Measurements from ENCODE around the gene MYDGF. TPM values are rescaled to one million over a fixed set of nuclear protein-coding genes. Genes with fewer than 3 reads are reported as not detected.
A peak's percentile ranks its signal among the peaks of the same experiment; 100 is the strongest.

Gene MYDGF
- total RNA-seq, 2 experiments from 2014 or later, result 73.3 to 77.3 TPM

GRCh38 chr19:4645718-4646117 lies 24.4 kb downstream of the MYDGF start:
- Histone ChIP-seq H4K20me1 (ENCODE audit: insufficient read depth, low read length) (no peaks in the 10 kb centered on the region), H2AFZ (ENCODE audit: low read length) (no peak overlapping the region), H3K36me3 (ENCODE audit: insufficient read depth, low read length) (peaks cover 8% of the 10 kb centered on the region; the same call in 1 of the 2 replicates), H3K79me2 (ENCODE audit: insufficient read depth, low read depth, low read length) (peaks cover 4% of the 10 kb centered on the region; the same call in 1 of the 2 replicates), H3K27ac (ENCODE audit: low read depth, low read length, poor library complexity, severe bottlenecking) (no peak overlapping the region), H3K4me3 (ENCODE audit: low read depth, low read length, poor library complexity, severe bottlenecking) (no peak overlapping the region), H3K4me1 (ENCODE audit: insufficient read depth, low read length, poor library complexity, severe bottlenecking) (peaks cover 18% of the 10 kb centered on the region), H3K4me2 (ENCODE audit: low read length) (no peak overlapping the region), H3K9me3 (ENCODE audit: low read length) (no peaks in the 10 kb centered on the region), H3K9me2 (ENCODE audit: insufficient read depth, low read length) (no peaks in the 10 kb centered on the region)
- intact Hi-C loops (cut with micrococcal nuclease; ENCODE audit: unreplicated experiment), result no loop called here
- ChIA-PET CTCF (ENCODE audit: unreplicated experiment) (no interaction called here), POLR2A (no interaction called here)
- no TSS peak for BruUV-seq (replicated peaks)
- TF ChIP-seq, protein P1, sequence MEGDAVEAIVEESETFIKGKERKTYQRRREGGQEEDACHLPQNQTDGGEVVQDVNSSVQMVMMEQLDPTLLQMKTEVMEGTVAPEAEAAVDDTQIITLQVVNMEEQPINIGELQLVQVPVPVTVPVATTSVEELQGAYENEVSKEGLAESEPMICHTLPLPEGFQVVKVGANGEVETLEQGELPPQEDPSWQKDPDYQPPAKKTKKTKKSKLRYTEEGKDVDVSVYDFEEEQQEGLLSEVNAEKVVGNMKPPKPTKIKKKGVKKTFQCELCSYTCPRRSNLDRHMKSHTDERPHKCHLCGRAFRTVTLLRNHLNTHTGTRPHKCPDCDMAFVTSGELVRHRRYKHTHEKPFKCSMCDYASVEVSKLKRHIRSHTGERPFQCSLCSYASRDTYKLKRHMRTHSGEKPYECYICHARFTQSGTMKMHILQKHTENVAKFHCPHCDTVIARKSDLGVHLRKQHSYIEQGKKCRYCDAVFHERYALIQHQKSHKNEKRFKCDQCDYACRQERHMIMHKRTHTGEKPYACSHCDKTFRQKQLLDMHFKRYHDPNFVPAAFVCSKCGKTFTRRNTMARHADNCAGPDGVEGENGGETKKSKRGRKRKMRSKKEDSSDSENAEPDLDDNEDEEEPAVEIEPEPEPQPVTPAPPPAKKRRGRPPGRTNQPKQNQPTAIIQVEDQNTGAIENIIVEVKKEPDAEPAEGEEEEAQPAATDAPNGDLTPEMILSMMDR (conservative IDR thresholded peaks at IDR 0.05; ENCODE audit: low read length), result no peak
- TF ChIP-seq EZH2phosphoT487 (IDR thresholded peaks at IDR 0.05; ENCODE audit: borderline replicate concordance, low read depth, low read length), result no peak
- DNase-seq (ENCODE audit: low spot score), result no peak

DNA sequence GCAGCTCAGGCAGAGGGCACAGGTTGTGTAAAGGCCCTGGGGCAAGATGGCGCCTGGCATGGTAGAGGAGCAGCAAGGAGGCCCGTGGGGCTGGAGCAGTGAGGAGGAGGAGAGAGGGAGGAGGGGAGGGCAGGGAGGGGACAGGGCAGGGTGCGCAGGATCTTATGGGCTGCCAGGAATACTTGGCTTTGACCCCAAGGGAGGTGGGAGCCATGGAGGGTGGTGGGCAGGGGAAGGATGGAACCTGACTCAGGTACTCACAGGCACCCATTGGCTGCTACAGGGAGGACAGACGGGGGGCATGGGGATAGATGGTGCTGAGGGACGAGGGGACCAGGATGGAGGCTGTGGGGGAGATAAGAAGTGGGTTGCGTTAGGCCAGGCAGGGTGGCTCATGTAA lies 27.5 kb downstream of the MYDGF start:
- Histone ChIP-seq H3K9me3 (ENCODE audit: low read length) (no peaks in the 10 kb centered on the region), H3K36me3 (ENCODE audit: insufficient read depth, low read length) (no peaks in the 10 kb centered on the region), H2AFZ (ENCODE audit: low read length) (no peak overlapping the region), H3K4me3 (ENCODE audit: low read depth, low read length, poor library complexity, severe bottlenecking) (no peak overlapping the region), H3K4me2 (ENCODE audit: low read length) (no peak overlapping the region), H4K20me1 (ENCODE audit: insufficient read depth, low read length) (no peaks in the 10 kb centered on the region), H3K79me2 (ENCODE audit: insufficient read depth, low read depth, low read length) (peaks cover 17% of the 10 kb centered on the region; the same call in 1 of the 2 replicates), H3K4me1 (ENCODE audit: insufficient read depth, low read length, poor library complexity, severe bottlenecking) (peaks cover 24% of the 10 kb centered on the region), H3K27ac (ENCODE audit: low read depth, low read length, poor library complexity, severe bottlenecking) (no peak overlapping the region), H3K9me2 (ENCODE audit: insufficient read depth, low read length) (no peaks in the 10 kb centered on the region)
- intact Hi-C loops (cut with micrococcal nuclease; ENCODE audit: unreplicated experiment), result no loop called here
- CTCF ChIA-PET (ENCODE audit: unreplicated experiment), result interaction anchor here (0.6 kb wide), 1 partner anchor 8 kb away, joined by 3 read pairs; no protein-coding TSS in a partner anchor
- no TSS peak for BruUV-seq (replicated peaks)
- POLR2A ChIA-PET, result no interaction called here
- DNase-seq (ENCODE audit: low spot score), result no peak
- TF ChIP-seq, protein P1 (conservative IDR thresholded peaks at IDR 0.05; ENCODE audit: low read length), result no peak

- no peaks in the 10 kb centered on the region for H3K36me3 ChIP-seq (ENCODE audit: insufficient read depth, low read length)
- DNase-seq (ENCODE audit: low spot score), result no peak
- H2AFZ ChIP-seq (ENCODE audit: low read length), result no peak overlapping the region
- BruUV-seq (replicated peaks), result no TSS peak
- peaks cover 17% of the 10 kb centered on the region; the same call in 1 of the 2 replicates for H3K79me2 ChIP-seq (ENCODE audit: insufficient read depth, low read depth, low read length)
- H3K4me1 ChIP-seq (ENCODE audit: insufficient read depth, low read length, poor library complexity, severe bottlenecking), result peaks cover 28% of the 10 kb centered on the region
- intact Hi-C loops (cut with micrococcal nuclease; ENCODE audit: unreplicated experiment), result no loop called here
- no peaks in the 10 kb centered on the region for H3K9me2 ChIP-seq (ENCODE audit: insufficient read depth, low read length)
- H3K9me3 ChIP-seq (ENCODE audit: low read length), result no peaks in the 10 kb centered on the region
- H3K4me2 ChIP-seq (ENCODE audit: low read length), result peak overlapping the region; percentile 99
- peak overlapping the region; percentile 94 for H3K4me3 ChIP-seq (ENCODE audit: low read depth, low read length, poor library complexity, severe bottlenecking)
- H4K20me1 ChIP-seq (ENCODE audit: insufficient read depth, low read length), result no peaks in the 10 kb centered on the region
- ChIA-PET CTCF (ENCODE audit: unreplicated experiment) (no interaction called here), POLR2A (interaction anchor here (1.0 kb wide), 1 partner anchor 13 kb away, joined by 3 read pairs; no protein-coding TSS in a partner anchor)
- no peak for TF ChIP-seq EZH2phosphoT487 (IDR thresholded peaks at IDR 0.05; ENCODE audit: borderline replicate concordance, low read depth, low read length)
- TF ChIP-seq, protein P1 (conservative IDR thresholded peaks at IDR 0.05; ENCODE audit: low read length), result no peak
- H3K27ac ChIP-seq (ENCODE audit: low read depth, low read length, poor library complexity, severe bottlenecking), result no peak overlapping the region
Measured at GRCh38 chr19:4641132-4641531, 29.0 kb downstream of the MYDGF start.
